ENCODE measurements around the gene ADSS1. TPM values are rescaled to one million over a fixed set of nuclear protein-coding genes. Genes with fewer than 3 reads are reported as not detected.

ADSS1 gene
- total RNA-seq, 4 donors from 2014 or later: 11.0 to 18.6 (median 17.1) TPM

DNA sequence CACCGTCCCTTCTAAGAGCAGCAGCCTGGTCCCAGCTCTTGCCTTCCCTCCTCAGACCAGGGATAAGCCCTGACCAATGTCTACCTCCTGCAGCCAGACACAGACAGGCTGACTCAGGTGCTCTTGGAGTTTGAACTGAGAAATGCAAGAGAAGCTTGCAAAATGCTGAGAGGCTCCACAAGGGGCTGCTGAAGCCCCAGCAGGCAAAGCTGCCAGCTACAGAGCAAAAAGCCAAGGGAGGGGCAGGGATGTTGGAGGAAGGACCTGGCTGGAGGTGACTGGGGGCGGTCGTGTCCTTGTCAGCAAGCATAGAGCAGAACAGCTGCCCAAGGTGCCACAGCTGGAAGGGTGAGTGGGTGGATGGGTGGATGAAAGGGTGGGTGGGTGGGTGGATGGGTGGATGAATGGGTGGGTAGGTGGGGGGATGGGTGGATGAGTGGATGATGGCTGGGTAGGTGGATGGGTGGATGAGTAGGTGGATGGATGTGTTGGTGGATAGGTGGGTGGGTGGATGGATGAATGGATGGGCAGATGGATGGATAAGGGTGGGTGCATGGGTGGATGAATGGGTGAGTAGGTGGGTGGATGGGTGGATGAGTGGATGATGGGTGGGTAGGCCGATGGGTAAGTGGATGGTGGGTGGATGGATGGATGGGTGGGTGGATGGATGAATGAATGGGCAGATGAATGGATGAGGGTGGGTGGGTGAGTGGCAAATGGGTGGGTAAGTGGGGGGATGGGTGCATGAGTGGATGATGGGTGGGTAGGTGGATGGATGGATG is 38.6 kb upstream of the ADSS1 start:
- DNase-seq: no peak
- Histone ChIP-seq H3K4me1 (peaks cover 24 to 54% (median 35%) of the 10 kb centered on the region in 4 donors), H3K36me3 (no peaks in the 10 kb centered on the region), H3K27me3 (no peaks in the 10 kb centered on the region), H3K27ac (peak overlapping the region in 1 of 4 donors; percentile 31), H3K4me3 (no peak overlapping the region), H3K9me3 (no peaks in the 10 kb centered on the region)
- no peak for TF ChIP-seq POLR2A (IDR thresholded peaks at IDR 0.05)
- TF ChIP-seq, protein P1, sequence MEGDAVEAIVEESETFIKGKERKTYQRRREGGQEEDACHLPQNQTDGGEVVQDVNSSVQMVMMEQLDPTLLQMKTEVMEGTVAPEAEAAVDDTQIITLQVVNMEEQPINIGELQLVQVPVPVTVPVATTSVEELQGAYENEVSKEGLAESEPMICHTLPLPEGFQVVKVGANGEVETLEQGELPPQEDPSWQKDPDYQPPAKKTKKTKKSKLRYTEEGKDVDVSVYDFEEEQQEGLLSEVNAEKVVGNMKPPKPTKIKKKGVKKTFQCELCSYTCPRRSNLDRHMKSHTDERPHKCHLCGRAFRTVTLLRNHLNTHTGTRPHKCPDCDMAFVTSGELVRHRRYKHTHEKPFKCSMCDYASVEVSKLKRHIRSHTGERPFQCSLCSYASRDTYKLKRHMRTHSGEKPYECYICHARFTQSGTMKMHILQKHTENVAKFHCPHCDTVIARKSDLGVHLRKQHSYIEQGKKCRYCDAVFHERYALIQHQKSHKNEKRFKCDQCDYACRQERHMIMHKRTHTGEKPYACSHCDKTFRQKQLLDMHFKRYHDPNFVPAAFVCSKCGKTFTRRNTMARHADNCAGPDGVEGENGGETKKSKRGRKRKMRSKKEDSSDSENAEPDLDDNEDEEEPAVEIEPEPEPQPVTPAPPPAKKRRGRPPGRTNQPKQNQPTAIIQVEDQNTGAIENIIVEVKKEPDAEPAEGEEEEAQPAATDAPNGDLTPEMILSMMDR (IDR thresholded peaks at IDR 0.05): no peak

DNA sequence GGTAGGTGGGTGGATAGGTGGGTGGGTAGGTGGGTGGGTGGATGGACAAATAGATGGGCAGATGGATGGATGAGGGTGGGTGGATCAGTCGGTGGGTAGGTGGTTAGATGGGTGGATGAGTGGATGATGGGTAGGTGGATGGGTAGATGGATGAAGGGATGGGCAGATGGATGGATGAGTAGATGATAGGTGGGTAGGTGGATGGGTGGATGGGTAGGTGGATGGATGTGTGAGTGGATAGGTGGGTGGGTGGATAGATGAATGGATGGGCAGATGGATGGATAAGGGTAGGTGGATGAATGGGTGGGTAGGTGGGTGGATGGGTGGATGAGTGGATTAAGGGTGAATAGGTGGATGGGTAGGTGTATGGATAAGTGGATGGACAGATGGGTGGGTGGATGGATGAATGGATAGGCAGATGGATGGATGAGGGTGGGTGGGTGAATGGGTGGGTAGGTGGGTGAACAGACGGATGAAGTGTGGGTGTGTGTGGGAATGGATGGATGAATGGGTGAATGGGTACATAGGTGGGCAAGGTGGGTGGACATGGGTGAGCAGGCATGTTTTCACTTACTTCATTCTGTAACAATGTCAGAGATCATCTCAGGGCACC is 37.9 kb upstream of the ADSS1 start:
- peaks cover 18 to 54% (median 36%) of the 10 kb centered on the region in 4 donors for H3K4me1 ChIP-seq
- peak overlapping the region in 2 of 4 donors; percentile 97 to 98 for H3K27ac ChIP-seq

DNA sequence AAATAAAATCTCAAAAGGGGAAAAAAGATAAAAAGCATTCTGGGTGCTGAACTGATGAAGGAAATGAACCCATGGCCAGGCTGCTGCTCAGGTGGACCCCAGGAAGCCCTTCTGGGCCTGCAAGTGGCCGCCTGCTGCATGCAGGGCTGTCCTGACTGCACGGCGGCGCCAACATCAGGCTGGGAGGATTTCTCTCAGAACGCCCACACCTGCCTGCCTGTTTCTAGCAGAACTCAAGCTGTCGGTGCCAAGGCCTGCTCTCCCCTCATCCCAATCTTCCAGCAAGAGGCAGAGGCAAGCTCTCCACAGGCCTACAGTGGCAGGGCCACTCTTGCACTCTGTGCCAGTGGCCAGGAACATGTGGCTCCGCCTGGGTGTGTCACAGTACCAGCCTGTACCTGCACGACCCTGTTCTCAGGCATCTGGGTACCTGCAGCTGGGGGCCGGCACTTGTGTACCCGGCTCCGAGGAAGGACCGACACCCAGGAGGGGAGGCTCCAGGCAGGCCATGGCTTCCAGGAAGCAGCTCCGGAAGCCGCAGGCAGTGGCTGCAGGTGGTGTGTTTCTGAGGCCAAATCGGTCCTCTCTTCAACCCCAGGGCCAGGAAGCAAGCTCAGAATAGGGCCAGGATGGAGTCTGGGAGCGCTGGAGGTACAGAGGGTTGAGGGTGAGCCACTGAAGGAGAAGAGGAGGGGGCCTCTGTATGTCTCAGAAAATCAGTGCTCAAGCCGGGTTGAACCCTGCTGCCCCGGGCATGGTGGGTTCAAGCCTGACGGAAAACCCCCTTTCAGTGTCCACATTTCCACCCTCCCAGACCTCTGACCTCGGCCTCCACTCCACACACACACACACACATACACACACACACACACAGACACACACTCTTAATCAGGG is 37.2 kb upstream of the ADSS1 start:
- peak overlapping the region in 2 of 4 donors; percentile 97 to 100 for H3K4me3 ChIP-seq
- DNase-seq: peak; percentile 43 to 74 (median 71)
- peak overlapping the region; percentile 86 to 98 (median 94) for H3K27ac ChIP-seq

More for the DNA sequence above, 37.9 kb upstream of the ADSS1 start:
- no peaks in the 10 kb centered on the region for H3K9me3 ChIP-seq
- no peaks in the 10 kb centered on the region for H3K27me3 ChIP-seq
- H3K36me3 ChIP-seq: no peaks in the 10 kb centered on the region
- no peak for DNase-seq
- TF ChIP-seq POLR2A (IDR thresholded peaks at IDR 0.05): no peak
- TF ChIP-seq, protein P1 (IDR thresholded peaks at IDR 0.05): no peak
- H3K4me3 ChIP-seq: no peak overlapping the region

DNA sequence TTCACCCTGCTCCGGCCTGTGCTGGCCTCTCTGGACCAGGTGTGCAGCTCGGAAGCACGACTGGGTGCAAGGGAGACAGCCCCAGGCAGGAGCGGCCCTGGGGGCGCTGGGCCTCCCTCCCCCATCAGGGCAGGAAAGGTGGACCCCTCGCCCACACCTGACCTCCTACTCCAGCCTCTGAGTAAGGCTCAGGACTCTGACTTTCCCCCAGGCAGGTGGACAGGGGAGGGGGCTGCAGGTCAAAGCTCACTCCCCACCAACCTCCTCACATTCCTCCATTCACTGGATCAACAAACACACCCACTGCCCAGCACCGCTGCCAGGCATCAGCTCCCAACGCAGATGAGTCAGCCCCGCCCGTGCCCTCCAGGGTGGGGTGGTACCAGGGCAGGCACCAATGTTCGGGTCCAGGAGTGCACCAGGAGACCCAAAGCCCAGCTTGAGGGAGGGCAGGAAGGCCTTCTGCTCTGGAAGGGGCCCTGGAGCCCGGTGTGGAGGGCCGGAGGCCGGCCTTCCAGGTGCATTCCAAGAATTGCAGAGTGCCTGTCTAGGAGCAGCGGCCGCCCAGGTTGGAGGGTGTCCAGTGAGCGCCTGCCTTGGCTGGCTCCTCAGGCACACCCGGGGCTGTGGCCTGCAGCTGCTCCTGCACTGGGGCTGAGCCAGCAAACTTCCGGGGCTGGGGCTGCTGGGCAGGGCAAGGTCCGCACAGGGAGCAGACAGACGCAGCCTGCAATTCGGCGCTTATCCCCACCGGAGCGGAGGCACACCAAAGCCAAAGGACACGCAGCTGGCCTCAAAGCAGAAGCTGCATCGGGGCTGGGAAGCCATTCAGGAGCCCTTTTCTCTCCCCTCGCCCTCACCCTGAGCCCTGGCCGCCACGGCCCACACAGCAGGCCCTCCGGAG is 36.2 kb upstream of the ADSS1 start:
- Histone ChIP-seq H3K27ac (peak overlapping the region; percentile 86 to 98 (median 94)), H3K27me3 (no peaks in the 10 kb centered on the region), H3K36me3 (no peaks in the 10 kb centered on the region), H3K4me1 (peaks cover 13 to 52% (median 33%) of the 10 kb centered on the region in 4 donors), H3K9me3 (no peaks in the 10 kb centered on the region), H3K4me3 (peak overlapping the region in 3 of 4 donors; percentile 91 to 100 (median 97))
- TF ChIP-seq, protein P1 (IDR thresholded peaks at IDR 0.05): no peak
- TF ChIP-seq POLR2A (IDR thresholded peaks at IDR 0.05): peak; percentile 95 to 96
- peak; percentile 32 to 96 (median 92) for DNase-seq

More for the DNA sequence above, 37.2 kb upstream of the ADSS1 start:
- no peaks in the 10 kb centered on the region for H3K9me3 ChIP-seq
- H3K4me1 ChIP-seq: peaks cover 13 to 54% (median 33%) of the 10 kb centered on the region in 4 donors
- no peaks in the 10 kb centered on the region for H3K36me3 ChIP-seq
- H3K27me3 ChIP-seq: no peaks in the 10 kb centered on the region
- TF ChIP-seq POLR2A (IDR thresholded peaks at IDR 0.05): no peak
- TF ChIP-seq, protein P1 (IDR thresholded peaks at IDR 0.05): no peak

Measured in Peyer's patch (tissue), 4 donors.